Measurements from ENCODE around the gene DNAJB8. TPM values are rescaled to one million over a fixed set of nuclear protein-coding genes. Genes with fewer than 3 reads are reported as not detected.

Gene DNAJB8
- total RNA-seq, 3 donors from 2014 or later (not counting 1 experiment from before 2014, with no cell fraction given), result not detected

DNA sequence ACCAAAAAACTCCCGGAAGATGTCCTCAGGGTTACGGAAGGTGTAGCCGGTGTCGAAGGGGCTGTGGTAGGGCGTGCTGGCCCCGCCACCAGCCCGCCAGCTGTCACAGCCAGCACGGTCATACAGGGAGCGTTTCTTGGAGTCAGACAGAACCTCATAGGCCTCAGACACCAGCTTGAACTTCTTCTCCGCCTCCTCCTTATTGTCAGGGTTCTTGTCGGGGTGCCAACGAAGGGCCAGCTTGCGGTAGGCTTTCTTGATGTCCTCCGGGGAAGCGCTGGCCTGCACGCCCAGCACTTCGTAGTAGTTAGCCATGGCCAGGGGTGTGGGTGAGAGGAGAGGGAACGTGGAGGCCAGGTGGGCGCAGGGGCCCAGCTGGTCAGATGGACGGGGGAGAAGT, 3.8 kb downstream of the DNAJB8 start:
- Histone ChIP-seq H3K9me3 (ENCODE audit: control insufficient read depth, insufficient read depth, low read length) (no peaks in the 10 kb centered on the region), H3K4me1 (ENCODE audit: control insufficient read depth, insufficient read depth, low read length) (peaks cover 7% of the 10 kb centered on the region), H3K27me3 (ENCODE audit: control insufficient read depth, insufficient read depth, low read length) (no peaks in the 10 kb centered on the region), H3K4me3 (ENCODE audit: low read length) (no peak overlapping the region), H3K36me3 (ENCODE audit: control insufficient read depth, insufficient read depth, low read length) (no peaks in the 10 kb centered on the region), H3K27ac (ENCODE audit: low read length) (no peak overlapping the region)
- no peaks in the 10 kb centered on the region for H3K36me3 Mint-ChIP-seq
- TF ChIP-seq, protein P1, sequence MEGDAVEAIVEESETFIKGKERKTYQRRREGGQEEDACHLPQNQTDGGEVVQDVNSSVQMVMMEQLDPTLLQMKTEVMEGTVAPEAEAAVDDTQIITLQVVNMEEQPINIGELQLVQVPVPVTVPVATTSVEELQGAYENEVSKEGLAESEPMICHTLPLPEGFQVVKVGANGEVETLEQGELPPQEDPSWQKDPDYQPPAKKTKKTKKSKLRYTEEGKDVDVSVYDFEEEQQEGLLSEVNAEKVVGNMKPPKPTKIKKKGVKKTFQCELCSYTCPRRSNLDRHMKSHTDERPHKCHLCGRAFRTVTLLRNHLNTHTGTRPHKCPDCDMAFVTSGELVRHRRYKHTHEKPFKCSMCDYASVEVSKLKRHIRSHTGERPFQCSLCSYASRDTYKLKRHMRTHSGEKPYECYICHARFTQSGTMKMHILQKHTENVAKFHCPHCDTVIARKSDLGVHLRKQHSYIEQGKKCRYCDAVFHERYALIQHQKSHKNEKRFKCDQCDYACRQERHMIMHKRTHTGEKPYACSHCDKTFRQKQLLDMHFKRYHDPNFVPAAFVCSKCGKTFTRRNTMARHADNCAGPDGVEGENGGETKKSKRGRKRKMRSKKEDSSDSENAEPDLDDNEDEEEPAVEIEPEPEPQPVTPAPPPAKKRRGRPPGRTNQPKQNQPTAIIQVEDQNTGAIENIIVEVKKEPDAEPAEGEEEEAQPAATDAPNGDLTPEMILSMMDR (IDR thresholded peaks at IDR 0.05), result no peak
- peaks cover 0 to 12% of the 10 kb centered on the region in 2 donors for H3K27me3 Mint-ChIP-seq (ENCODE audit: low read depth in 2 of 2)
- no peak overlapping the region for H3K4me3 Mint-ChIP-seq
- H3K9me3 Mint-ChIP-seq, result no peaks in the 10 kb centered on the region
- ATAC-seq (no peak), DNase-seq (no peak)
- H3K4me1 Mint-ChIP-seq, result peaks cover 12 to 17% of the 10 kb centered on the region in 2 donors
- H3K27ac Mint-ChIP-seq, result no peak overlapping the region
- intact Hi-C loops (cut with micrococcal nuclease), result no loop called here
- WGBS (ENCODE audit: insufficient coverage), result 91% methylated on average over 20 of the region's 20 CpGs

DNA sequence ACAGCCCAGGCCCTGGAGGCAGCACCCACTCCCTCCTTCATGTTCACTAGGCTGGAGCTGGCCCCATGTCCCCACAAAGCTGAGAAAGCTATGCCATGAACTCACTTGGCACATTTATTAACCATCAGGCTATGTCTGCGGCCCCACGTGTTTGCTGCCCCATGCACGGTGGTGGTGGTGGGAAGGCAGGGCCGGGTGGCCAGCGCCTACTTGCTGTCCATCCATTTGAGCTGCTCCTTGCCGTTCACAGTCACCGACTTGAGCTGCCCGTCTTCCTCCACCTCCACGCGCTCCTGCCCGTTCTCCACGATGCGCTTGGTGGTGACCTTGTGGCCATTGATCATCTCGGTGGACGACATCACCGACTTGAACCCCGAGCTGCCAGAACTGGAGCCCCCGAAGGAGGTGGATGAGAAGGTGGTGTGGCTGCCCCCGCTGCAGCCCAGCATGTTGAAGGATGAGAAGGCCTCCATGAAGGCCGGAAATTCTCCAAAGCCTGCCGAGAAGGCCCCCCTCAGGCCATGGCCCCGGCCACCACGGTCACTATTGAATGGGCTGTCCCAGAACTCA, 4.3 kb downstream of the DNAJB8 start:
- no peaks in the 10 kb centered on the region for H3K9me3 ChIP-seq (ENCODE audit: control insufficient read depth, insufficient read depth, low read length)
- no peak overlapping the region for H3K4me3 Mint-ChIP-seq
- H3K27me3 ChIP-seq (ENCODE audit: control insufficient read depth, insufficient read depth, low read length), result no peaks in the 10 kb centered on the region
- H3K4me1 ChIP-seq (ENCODE audit: control insufficient read depth, insufficient read depth, low read length), result peaks cover 3% of the 10 kb centered on the region
- no peaks in the 10 kb centered on the region for H3K36me3 Mint-ChIP-seq
- no peak overlapping the region for H3K27ac ChIP-seq (ENCODE audit: low read length)
- H3K4me1 Mint-ChIP-seq, result peaks cover 11 to 15% of the 10 kb centered on the region in 2 donors
- no peak for DNase-seq
- ATAC-seq, result no peak
- 93% methylated on average over 23 of the region's 23 CpGs for WGBS (ENCODE audit: insufficient coverage)
- H3K36me3 ChIP-seq (ENCODE audit: control insufficient read depth, insufficient read depth, low read length), result no peaks in the 10 kb centered on the region
- intact Hi-C loops (cut with micrococcal nuclease), result no loop called here
- TF ChIP-seq, protein P1 (IDR thresholded peaks at IDR 0.05), result no peak
- H3K27ac Mint-ChIP-seq, result no peak overlapping the region
- H3K27me3 Mint-ChIP-seq (ENCODE audit: low read depth in 2 of 2), result peaks cover 0 to 12% of the 10 kb centered on the region in 2 donors
- H3K9me3 Mint-ChIP-seq, result no peaks in the 10 kb centered on the region
- no peak overlapping the region for H3K4me3 ChIP-seq (ENCODE audit: low read length)

DNA sequence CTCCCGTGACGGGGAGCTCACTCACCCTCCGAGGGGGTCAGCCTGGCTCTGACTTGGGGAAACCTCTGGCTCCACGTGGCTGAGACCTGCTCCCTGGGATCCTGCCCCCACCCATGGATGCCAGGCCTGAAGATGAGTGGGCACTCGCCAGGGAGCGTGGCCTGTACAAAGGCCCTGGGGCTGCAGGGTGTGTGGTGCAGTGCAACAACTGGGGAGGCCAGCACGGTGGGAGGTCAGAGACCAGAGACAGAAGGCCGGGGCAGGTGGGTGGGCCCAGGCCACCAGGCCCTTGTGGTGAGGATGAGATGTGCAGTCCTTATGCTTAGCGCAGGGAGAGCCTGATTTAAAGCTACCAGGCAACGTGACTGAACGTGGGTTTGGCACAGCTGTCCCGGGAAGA, 5.0 kb downstream of the DNAJB8 start:
- DNase-seq (no peak), ATAC-seq (no peak)
- intact Hi-C loops (cut with micrococcal nuclease), result no loop called here
- H3K9me3 ChIP-seq (ENCODE audit: control insufficient read depth, insufficient read depth, low read length), result no peaks in the 10 kb centered on the region
- Mint-ChIP-seq H3K27ac (no peak overlapping the region), H3K36me3 (no peaks in the 10 kb centered on the region), H3K9me3 (no peaks in the 10 kb centered on the region), H3K27me3 (ENCODE audit: low read depth in 2 of 2) (peaks cover 0 to 12% of the 10 kb centered on the region in 2 donors), H3K4me1 (peaks cover 4 to 8% of the 10 kb centered on the region in 2 donors), H3K4me3 (no peak overlapping the region)
- H3K36me3 ChIP-seq (ENCODE audit: control insufficient read depth, insufficient read depth, low read length), result no peaks in the 10 kb centered on the region
- no peak overlapping the region for H3K4me3 ChIP-seq (ENCODE audit: low read length)
- TF ChIP-seq, protein P1 (IDR thresholded peaks at IDR 0.05), result no peak
- no peaks in the 10 kb centered on the region for H3K27me3 ChIP-seq (ENCODE audit: control insufficient read depth, insufficient read depth, low read length)
- WGBS (ENCODE audit: insufficient coverage), result 85% methylated on average over 12 of the region's 12 CpGs
- H3K4me1 ChIP-seq (ENCODE audit: control insufficient read depth, insufficient read depth, low read length), result no peaks in the 10 kb centered on the region
- no peak overlapping the region for H3K27ac ChIP-seq (ENCODE audit: low read length)

DNA sequence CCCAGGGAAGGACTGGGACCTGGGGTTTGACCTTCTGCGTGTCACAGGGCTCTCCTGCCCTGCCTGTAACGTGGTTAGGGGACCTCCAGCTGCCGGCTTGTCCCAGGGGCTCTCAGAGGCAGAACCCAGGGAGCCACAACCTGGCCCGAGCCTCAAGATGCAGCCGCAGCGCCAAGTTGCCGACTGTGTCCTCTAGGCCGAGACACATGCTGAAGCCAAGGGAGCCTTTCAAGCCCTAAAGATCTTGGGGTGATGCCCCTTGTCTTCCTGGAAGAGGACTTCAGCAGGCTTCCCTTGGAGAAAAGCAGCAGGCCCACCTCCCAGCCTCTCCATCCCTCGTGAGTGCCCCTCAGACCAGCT, 7.2 kb downstream of the DNAJB8 start:
- Histone ChIP-seq H3K27ac (ENCODE audit: low read length) (no peak overlapping the region), H3K4me1 (ENCODE audit: control insufficient read depth, insufficient read depth, low read length) (no peaks in the 10 kb centered on the region), H3K27me3 (ENCODE audit: control insufficient read depth, insufficient read depth, low read length) (peaks cover 2% of the 10 kb centered on the region), H3K9me3 (ENCODE audit: control insufficient read depth, insufficient read depth, low read length) (no peaks in the 10 kb centered on the region), H3K4me3 (ENCODE audit: low read length) (no peak overlapping the region), H3K36me3 (ENCODE audit: control insufficient read depth, insufficient read depth, low read length) (no peaks in the 10 kb centered on the region)
- DNase-seq (no peak), ATAC-seq (no peak)
- Mint-ChIP-seq H3K27me3 (ENCODE audit: low read depth in 2 of 2) (peaks cover 17 to 21% of the 10 kb centered on the region in 2 donors), H3K4me1 (no peaks in the 10 kb centered on the region), H3K36me3 (no peaks in the 10 kb centered on the region), H3K4me3 (no peak overlapping the region), H3K9me3 (no peaks in the 10 kb centered on the region), H3K27ac (no peak overlapping the region)
- TF ChIP-seq, protein P1 (IDR thresholded peaks at IDR 0.05), result no peak
- WGBS (ENCODE audit: insufficient coverage), result 86% methylated on average over 9 of the region's 9 CpGs
- intact Hi-C loops (cut with micrococcal nuclease), result no loop called here

Measured in natural killer cell (primary cell).